Measurements from ENCODE around the gene FAM222B. TPM values are rescaled to one million over a fixed set of nuclear protein-coding genes. Genes with fewer than 3 reads are reported as not detected.

FAM222B gene
- total and polyA plus RNA-seq, 9 of the 15 experiments (the other 6 are each of a cell fraction or from before 2014, with no cell fraction given) = 4.0 to 34.6 (median 7.5) TPM

GRCh38 chr17:28812748-28813377 is 29.7 kb downstream of the FAM222B start (continued):
- TF ChIP-seq, protein P1, sequence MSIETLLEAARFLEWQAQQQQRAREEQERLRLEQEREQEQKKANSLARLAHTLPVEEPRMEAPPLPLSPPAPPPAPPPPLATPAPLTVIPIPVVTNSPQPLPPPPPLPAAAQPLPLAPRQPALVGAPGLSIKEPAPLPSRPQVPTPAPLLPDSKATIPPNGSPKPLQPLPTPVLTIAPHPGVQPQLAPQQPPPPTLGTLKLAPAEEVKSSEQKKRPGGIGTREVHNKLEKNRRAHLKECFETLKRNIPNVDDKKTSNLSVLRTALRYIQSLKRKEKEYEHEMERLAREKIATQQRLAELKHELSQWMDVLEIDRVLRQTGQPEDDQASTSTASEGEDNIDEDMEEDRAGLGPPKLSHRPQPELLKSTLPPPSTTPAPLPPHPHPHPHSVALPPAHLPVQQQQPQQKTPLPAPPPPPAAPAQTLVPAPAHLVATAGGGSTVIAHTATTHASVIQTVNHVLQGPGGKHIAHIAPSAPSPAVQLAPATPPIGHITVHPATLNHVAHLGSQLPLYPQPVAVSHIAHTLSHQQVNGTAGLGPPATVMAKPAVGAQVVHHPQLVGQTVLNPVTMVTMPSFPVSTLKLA (conservative IDR thresholded peaks at IDR 0.05) = peak; percentile 60 to 63; a peak in 2 of 4 replicates
- TF ChIP-seq TEAD1 (CRISPR knock-in tag; IDR thresholded peaks at IDR 0.05) = peak in 1 of 2 experiments; percentile 65; a peak in 1 of 4 replicates
- TF ChIP-seq, protein P2, sequence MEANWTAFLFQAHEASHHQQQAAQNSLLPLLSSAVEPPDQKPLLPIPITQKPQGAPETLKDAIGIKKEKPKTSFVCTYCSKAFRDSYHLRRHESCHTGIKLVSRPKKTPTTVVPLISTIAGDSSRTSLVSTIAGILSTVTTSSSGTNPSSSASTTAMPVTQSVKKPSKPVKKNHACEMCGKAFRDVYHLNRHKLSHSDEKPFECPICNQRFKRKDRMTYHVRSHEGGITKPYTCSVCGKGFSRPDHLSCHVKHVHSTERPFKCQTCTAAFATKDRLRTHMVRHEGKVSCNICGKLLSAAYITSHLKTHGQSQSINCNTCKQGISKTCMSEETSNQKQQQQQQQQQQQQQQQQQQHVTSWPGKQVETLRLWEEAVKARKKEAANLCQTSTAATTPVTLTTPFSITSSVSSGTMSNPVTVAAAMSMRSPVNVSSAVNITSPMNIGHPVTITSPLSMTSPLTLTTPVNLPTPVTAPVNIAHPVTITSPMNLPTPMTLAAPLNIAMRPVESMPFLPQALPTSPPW (CRISPR knock-in tag; IDR thresholded peaks at IDR 0.05) = peak; percentile 97
- peak; percentile 41 for TF ChIP-seq ZEB2 (IDR thresholded peaks at IDR 0.05)
- TF ChIP-seq ARNT (IDR thresholded peaks at IDR 0.05) = 0 out of 4 replicates have a peak, but pooled peaks of 1 of the 2 experiments have one; percentile 32
- TF ChIP-seq E2F6 (IDR thresholded peaks at IDR 0.05; ENCODE audit: borderline replicate concordance in 1 of 2, extremely low read depth in 1 of 2, insufficient read depth in 1 of 2, insufficient read length in 1 of 2, low read depth in 1 of 2, low read length in 1 of 2, poor library complexity in 1 of 2, severe bottlenecking in 1 of 2) = no peak
- TF ChIP-seq UBTF (IDR thresholded peaks at IDR 0.05; ENCODE audit: borderline replicate concordance in 1 of 2, low read depth in 2 of 2, low read length in 2 of 2) = no peak
- no peak for TF ChIP-seq HMG20A (CRISPR knock-in tag; conservative IDR thresholded peaks at IDR 0.05)
- no peak for TF ChIP-seq SMAD1 (IDR thresholded peaks at IDR 0.05; ENCODE audit: low read depth, low read length, partially characterized antibody)
- peak; percentile 44; the same call in 1 of the 2 replicates for TF ChIP-seq MYC (IDR thresholded peaks at IDR 0.05; ENCODE audit: low read depth, low read length)
- no peak for TF ChIP-seq MYC (CRISPR knock-in tag; IDR thresholded peaks at IDR 0.05; ENCODE audit: borderline replicate concordance, low read depth)
- TF ChIP-seq TAF1 (IDR thresholded peaks at IDR 0.05; ENCODE audit: control insufficient read depth, extremely low read depth, insufficient read depth, low read length, severe bottlenecking) = no peak
- no peak for TF ChIP-seq ZNF121 (CRISPR knock-in tag; conservative IDR thresholded peaks at IDR 0.05)
- TF ChIP-seq TAL1 (IDR thresholded peaks at IDR 0.05) = no peak; the same call in 1 of the 2 replicates
- TF ChIP-seq AFF1 (IDR thresholded peaks at IDR 0.05; ENCODE audit: low read depth in 1 of 2, partially characterized antibody in 2 of 2) = no peak

Measured in K562 (cell line).